B cell (primary cell): Measurements from ENCODE around the gene ZNF81. TPM values are rescaled to one million over a fixed set of nuclear protein-coding genes. Genes with fewer than 3 reads are reported as not detected.

Experiments used
- ATAC-seq: fragments of 200-7000 bp; cut with Tn5 transposase; one replicate; pipeline ENCODE4 v1.10.0; 2021; ENCODE audit warnings: low read depth, mild to moderate bottlenecking, moderate number of reproducible peaks, moderate library complexity
- CTCF ChIA-PET: fragments of 350-600 bp; sonication (Branson Sonifier 250); formaldehyde crosslinking; loops from one replicate; lab custom pipeline; 2021; ENCODE audit warnings: antibody characterized with exemption, inconsistent platforms; lab: Charles Lee
- POLR2A ChIA-PET: fragments of 350-600 bp; sonication (Branson Sonifier 250); formaldehyde crosslinking; loops from one replicate; lab custom pipeline; 2021; ENCODE audit warnings: antibody characterized with exemption; lab: Charles Lee
- DNase-seq: peaks from one replicate; pipeline ENCODE4 v3.0.0; 2013
- H2AFZ ChIP-seq: 2 replicates; pipeline ENCODE4 v1.6.1; 2012; ENCODE audit warnings: mild to moderate bottlenecking, low read depth, low read length; ENCODE audit not compliant: insufficient read depth, poor library complexity, severe bottlenecking
- H3K27ac ChIP-seq, 2 donors: 1 replicate in 1 of 2; 2 replicates in 1 of 2; pipeline ENCODE4 v1.5.1; 2012 to 2013; ENCODE audit warnings: low read length in 2 of 2, mild to moderate bottlenecking in 2 of 2, moderate library complexity in 1 of 2
- H3K27me3 ChIP-seq, 4 experiments: fragments of 200-600 bp in 1 of 4; sonication (generic) in 1 of 4; replicated peaks in 1 of 4; 1 replicate in 2 of 4; 2 replicates in 2 of 4; pipeline versions ENCODE4 v1.6.1 to v1.7.0; 2013 to 2016; ENCODE audit warnings: low read length in 3 of 4, mild to moderate bottlenecking in 2 of 4, mixed read lengths in 1 of 4, moderate library complexity in 1 of 4; ENCODE audit not compliant: insufficient read depth in 4 of 4, control insufficient read depth in 3 of 4; ENCODE audit errors: control extremely low read depth in 1 of 4
- H3K36me3 ChIP-seq, 2 experiments: replicated peaks in 1 of 2; 1 replicate in 1 of 2; 2 replicates in 1 of 2; pipeline versions ENCODE4 v1.6.1 to v1.7.1; 2013; ENCODE audit warnings: low read length in 1 of 2; ENCODE audit not compliant: insufficient read depth in 2 of 2, control insufficient read depth in 1 of 2; ENCODE audit errors: control extremely low read depth in 1 of 2, extremely low read depth in 1 of 2
- H3K4me1 ChIP-seq, 2 donors: fragments of 200-600 bp in 1 of 2; sonication (generic) in 1 of 2; 1 replicate in 1 of 2; 2 replicates in 1 of 2; pipeline versions ENCODE4 v1.5.1 to v1.6.1; 2013 to 2017; ENCODE audit warnings: low read length in 2 of 2; ENCODE audit not compliant: control insufficient read depth in 2 of 2, insufficient read depth in 2 of 2
- H3K4me2 ChIP-seq: replicated peaks from 2 replicates; pipeline ENCODE3; 2012; ENCODE audit warnings: mild to moderate bottlenecking, low read depth, low read length; ENCODE audit not compliant: poor library complexity, severe bottlenecking
- H3K4me3 ChIP-seq, 5 experiments: fragments of 200-600 bp in 1 of 5; sonication (generic) in 1 of 5; 1 replicate in 3 of 5; 2 replicates in 2 of 5; pipeline versions ENCODE4 v1.5.1 to v1.7.0; 2011 to 2016; ENCODE audit warnings: low read length in 4 of 5, mild to moderate bottlenecking in 4 of 5, low read depth in 2 of 5, control low read depth in 1 of 5, moderate library complexity in 1 of 5; ENCODE audit not compliant: insufficient read depth in 1 of 5; ENCODE audit errors: control extremely low read depth in 1 of 5, extremely low read depth in 1 of 5
- H3K79me2 ChIP-seq: fragments of 200-600 bp; sonication (generic); one replicate; pipeline ENCODE4 v1.6.0; 2016; ENCODE audit warnings: low read length; ENCODE audit not compliant: control insufficient read depth, insufficient read depth
- H3K9ac ChIP-seq: fragments of 200-600 bp; sonication (generic); 2 replicates; pipeline ENCODE4 v1.6.1; 2017; ENCODE audit warnings: mild to moderate bottlenecking, low read length, moderate library complexity
- H3K9me3 ChIP-seq, 3 donors: one replicate each; pipeline versions ENCODE4 v1.6.1 to v1.7.1; 2013; ENCODE audit warnings: low read length in 2 of 3; ENCODE audit not compliant: control insufficient read depth in 2 of 3, insufficient read depth in 1 of 3; ENCODE audit errors: control extremely low read depth in 1 of 3
- H4K20me1 ChIP-seq: 2 replicates; pipeline ENCODE4 v1.6.0; 2012; ENCODE audit warnings: mild to moderate bottlenecking, low read length; ENCODE audit not compliant: insufficient read depth, control insufficient read depth, poor library complexity, severe bottlenecking
- H3K27ac Mint-ChIP-seq: one replicate; pipeline ENCODE4 v1.8.0; 2021; ENCODE audit warnings: mixed read lengths
- H3K27me3 Mint-ChIP-seq: one replicate; pipeline ENCODE4 v1.8.0; 2021; ENCODE audit warnings: mixed read lengths
- H3K4me1 Mint-ChIP-seq: one replicate; pipeline ENCODE4 v1.8.0; 2021; ENCODE audit warnings: mixed read lengths
- H3K4me3 Mint-ChIP-seq: one replicate; pipeline ENCODE4 v1.8.0; 2021; ENCODE audit warnings: mixed read lengths
- H3K9me3 Mint-ChIP-seq: one replicate; pipeline ENCODE4 v1.8.0; 2022; ENCODE audit warnings: mixed read lengths; ENCODE audit not compliant: insufficient read depth
- CTCF ChIP-seq: fragments of 200-600 bp; IDR thresholded peaks from one replicate; pipeline ENCODE4 v1.8.0; 2022; ENCODE audit warnings: antibody characterized with exemption, mild to moderate bottlenecking
- EZH2 ChIP-seq: IDR thresholded peaks from 2 replicates; pipeline ENCODE4 v1.6.1; 2012; ENCODE audit warnings: borderline replicate concordance, low read depth, mild to moderate bottlenecking, moderate library complexity, low read length; ENCODE audit not compliant: insufficient read depth, poor library complexity, severe bottlenecking
- WGBS: methylation state at CpG from one replicate; pipeline ENCODE4 v1.1.5; 2013; ENCODE audit warnings: missing lambda C conversion rate; ENCODE audit not compliant: insufficient coverage; 5-methylcytosine and 5-hydroxymethylcytosine counted together
- intact Hi-C: fragments of 100-400 bp; cut with micrococcal nuclease; formaldehyde crosslinking; loops from one replicate; pipeline ENCODE4 v1.10.0; 2022
- polyA plus RNA-seq: library from polyadenylated mRNA; depleted of rRNA; stranded (reverse); fragments of >200 nt; gene quantifications from 2 replicates; pipeline ENCODE4 v1.2.3, GENCODE V29; 2012
- total RNA-seq, 2 donors: library from RNA; stranded (reverse); fragments of 120-200 nt in 1 of 2; gene quantifications; 1 replicate in 1 of 2; 2 replicates in 1 of 2; pipeline versions ENCODE4 v1.2.3 to v1.2.4, GENCODE V29; 2013 to 2022

Gene ZNF81
- total and polyA plus RNA-seq, 2 donors (not counting 1 experiment from before 2014, with no cell fraction given) = 3.5 to 17.7 TPM

- H3K27me3 ChIP-seq = no peaks in the 10 kb centered on the region
- no peaks in the 10 kb centered on the region for H4K20me1 ChIP-seq
- H3K9ac ChIP-seq = no peak overlapping the region
- no peak overlapping the region for H3K27ac ChIP-seq
- Mint-ChIP-seq H3K4me1 (no peaks in the 10 kb centered on the region), H3K4me3 (no peak overlapping the region), H3K9me3 (no peaks in the 10 kb centered on the region), H3K27me3 (peaks cover 9% of the 10 kb centered on the region), H3K27ac (no peak overlapping the region)
- ChIA-PET POLR2A (no interaction called here), CTCF (no interaction called here)
- no peak for DNase-seq
- no peak overlapping the region for H3K4me2 ChIP-seq
- H3K36me3 ChIP-seq = no peaks in the 10 kb centered on the region
- intact Hi-C loops = no loop called here
- no peaks in the 10 kb centered on the region for H3K4me1 ChIP-seq
- no peak overlapping the region for H2AFZ ChIP-seq
- no CpG with 5 or more reads among the region's 1 CpG for WGBS
- no peak for ATAC-seq
- no peak overlapping the region for H3K4me3 ChIP-seq
- no peak for TF ChIP-seq EZH2
- no peak for TF ChIP-seq CTCF
- no peaks in the 10 kb centered on the region for H3K79me2 ChIP-seq
- no peaks in the 10 kb centered on the region for H3K9me3 ChIP-seq
These were observed 18.8 kb upstream of the ZNF81 start for GRCh38 chrX:47817897-47818296.

GRCh38 chrX:47828984-47829383 lies 7.7 kb upstream of the ZNF81 start:
- Mint-ChIP-seq H3K9me3 (no peaks in the 10 kb centered on the region), H3K27me3 (no peaks in the 10 kb centered on the region), H3K27ac (no peak overlapping the region), H3K4me1 (no peaks in the 10 kb centered on the region), H3K4me3 (no peak overlapping the region)
- Histone ChIP-seq H3K4me3 (no peak overlapping the region), H3K4me2 (no peak overlapping the region), H3K79me2 (no peaks in the 10 kb centered on the region), H2AFZ (no peak overlapping the region), H4K20me1 (no peaks in the 10 kb centered on the region), H3K9me3 (no peaks in the 10 kb centered on the region), H3K27me3 (no peaks in the 10 kb centered on the region), H3K36me3 (no peaks in the 10 kb centered on the region), H3K9ac (no peak overlapping the region), H3K27ac (no peak overlapping the region), H3K4me1 (no peaks in the 10 kb centered on the region)
- POLR2A ChIA-PET = no interaction called here
- CTCF ChIA-PET = no interaction called here
- 70% methylated on average over 1 of the region's 1 CpG for WGBS
- no peak for DNase-seq
- no peak for ATAC-seq
- intact Hi-C loops = no loop called here
- no peak for TF ChIP-seq EZH2
- TF ChIP-seq CTCF = no peak
